ENCODE data around the gene GPR62.

GRCh38 chr3:51995346-51996163 lies 40.4 kb downstream of the GPR62 start, which contains the start of gene RPL29:
- peak in 8 of 12 donors; percentile 22 to 67 (median 30) for TF ChIP-seq CTCF (IDR thresholded peaks at IDR 0.05)
- TF ChIP-seq POLR2A (IDR thresholded peaks at IDR 0.05): peak in 1 of 2 donors; percentile 56
